Activated CD8-positive, alpha-beta memory T cell treated with anti-CD3 and anti-CD28 coated beads, Interleukin-2, amount 10 ng/mL, durations not matched to agents 7 days and 5 days (primary cell): ENCODE results near the gene RAB23. TPM values are rescaled to one million over a fixed set of nuclear protein-coding genes. Genes with fewer than 3 reads are reported as not detected.

ENCODE experiments used
- ATAC-seq: fragments of 150-1000 bp; cut with Tn5 transposase; one replicate; pipeline ENCODE4 v1.10.0; 2021; ENCODE audit warnings: moderate library complexity
- CTCF ChIA-PET: fragments of 350-600 bp; sonication (Branson Sonifier 250); formaldehyde crosslinking; loops from one replicate; lab custom pipeline; 2021; ENCODE audit warnings: antibody characterized with exemption; lab: Charles Lee
- DNase-seq: peaks from one replicate; pipeline ENCODE4 v3.0.0-alpha.2; 2020
- H3K27ac Mint-ChIP-seq: one replicate; pipeline ENCODE4 v1.8.0; 2021; ENCODE audit warnings: mild to moderate bottlenecking, mixed read lengths
- H3K27me3 Mint-ChIP-seq: one replicate; pipeline ENCODE4 v1.8.0; 2021; ENCODE audit warnings: mixed read lengths
- H3K36me3 Mint-ChIP-seq: one replicate; pipeline ENCODE4 v1.8.0; 2021; ENCODE audit warnings: mild to moderate bottlenecking, mixed read lengths
- H3K4me1 Mint-ChIP-seq: one replicate; pipeline ENCODE4 v1.8.0; 2021; ENCODE audit warnings: mixed read lengths
- H3K4me3 Mint-ChIP-seq: one replicate; pipeline ENCODE4 v1.8.0; 2021; ENCODE audit warnings: mild to moderate bottlenecking, moderate library complexity, mixed read lengths
- H3K9me3 Mint-ChIP-seq: one replicate; pipeline ENCODE4 v1.8.0; 2022; ENCODE audit warnings: low read depth, mixed read lengths
- total RNA-seq, 2 experiments: library from RNA; stranded (reverse); gene quantifications; one replicate each; pipeline ENCODE4 v1.2.3, GENCODE V29; 2021

The RAB23 gene
- total RNA-seq, 2 experiments from 2014 or later, result 3.3 to 3.9 TPM

- Mint-ChIP-seq H3K27ac (peak overlapping the region; percentile 68), H3K4me1 (peaks cover 31% of the 10 kb centered on the region), H3K9me3 (no peaks in the 10 kb centered on the region), H3K36me3 (peaks cover 14% of the 10 kb centered on the region), H3K27me3 (peaks cover 26% of the 10 kb centered on the region), H3K4me3 (peak overlapping the region; percentile 86)
- peak; percentile 69 for ATAC-seq
- CTCF ChIA-PET, result interaction anchor here (0.7 to 1.6 kb wide), 9 partner anchors 13 to 374 kb away, joined by 3 to 8 read pairs (median 3); partner anchors contain the start of gene PRIM2
- peak; percentile 62 for DNase-seq
These were observed 744 bp downstream of the RAB23 start for GRCh38 chr6:57221191-57221935.

DNA sequence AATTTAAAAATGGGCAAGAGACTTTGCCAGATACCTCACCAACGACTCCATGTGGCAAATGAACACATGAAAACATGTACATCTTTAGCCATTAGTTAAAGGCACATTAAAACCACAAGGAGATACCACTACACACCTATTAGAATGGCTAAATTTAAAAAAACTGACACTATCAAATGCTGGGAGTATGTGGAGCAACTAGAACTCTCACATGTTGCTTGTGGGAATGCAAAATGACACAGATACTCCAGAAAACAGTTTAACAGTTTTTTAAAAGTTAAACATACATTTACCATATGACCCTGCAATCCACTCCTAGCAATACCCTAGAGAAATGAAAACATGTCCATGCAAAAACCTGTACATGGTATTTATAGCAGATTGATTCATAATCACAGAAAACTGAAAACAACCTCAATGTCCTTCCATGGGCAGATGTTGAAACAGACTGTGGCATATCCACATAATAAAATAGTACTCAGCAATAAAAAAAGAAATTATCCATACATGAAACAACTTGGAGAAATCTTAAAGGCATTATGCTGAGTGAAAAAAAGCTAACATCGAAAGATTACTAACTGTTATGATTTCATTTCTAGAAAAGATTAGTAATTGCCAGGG lies 1.9 kb downstream of the RAB23 start:
- CTCF ChIA-PET, result interaction anchor here (1.1 kb wide), 1 partner anchor 316 kb away, joined by 3 read pairs; no protein-coding TSS in a partner anchor
- DNase-seq, result no peak
- peaks cover 21% of the 10 kb centered on the region for H3K27me3 Mint-ChIP-seq
- H3K4me1 Mint-ChIP-seq, result peaks cover 31% of the 10 kb centered on the region
- H3K36me3 Mint-ChIP-seq, result peaks cover 19% of the 10 kb centered on the region
- H3K9me3 Mint-ChIP-seq, result peaks cover under 1% of the 10 kb centered on the region
- H3K27ac Mint-ChIP-seq, result no peak overlapping the region
- ATAC-seq, result no peak
- no peak overlapping the region for H3K4me3 Mint-ChIP-seq

- DNase-seq, result no peak
- H3K36me3 Mint-ChIP-seq, result peaks cover 26% of the 10 kb centered on the region
- H3K4me3 Mint-ChIP-seq, result no peak overlapping the region
- peaks cover 25% of the 10 kb centered on the region for H3K4me1 Mint-ChIP-seq
- CTCF ChIA-PET, result no interaction called here
- peaks cover 1% of the 10 kb centered on the region for H3K9me3 Mint-ChIP-seq
- H3K27me3 Mint-ChIP-seq, result peaks cover 3% of the 10 kb centered on the region
- H3K27ac Mint-ChIP-seq, result no peak overlapping the region
- ATAC-seq, result no peak
These were observed 4.8 kb downstream of the RAB23 start for GRCh38 chr6:57217270-57217669.

DNA sequence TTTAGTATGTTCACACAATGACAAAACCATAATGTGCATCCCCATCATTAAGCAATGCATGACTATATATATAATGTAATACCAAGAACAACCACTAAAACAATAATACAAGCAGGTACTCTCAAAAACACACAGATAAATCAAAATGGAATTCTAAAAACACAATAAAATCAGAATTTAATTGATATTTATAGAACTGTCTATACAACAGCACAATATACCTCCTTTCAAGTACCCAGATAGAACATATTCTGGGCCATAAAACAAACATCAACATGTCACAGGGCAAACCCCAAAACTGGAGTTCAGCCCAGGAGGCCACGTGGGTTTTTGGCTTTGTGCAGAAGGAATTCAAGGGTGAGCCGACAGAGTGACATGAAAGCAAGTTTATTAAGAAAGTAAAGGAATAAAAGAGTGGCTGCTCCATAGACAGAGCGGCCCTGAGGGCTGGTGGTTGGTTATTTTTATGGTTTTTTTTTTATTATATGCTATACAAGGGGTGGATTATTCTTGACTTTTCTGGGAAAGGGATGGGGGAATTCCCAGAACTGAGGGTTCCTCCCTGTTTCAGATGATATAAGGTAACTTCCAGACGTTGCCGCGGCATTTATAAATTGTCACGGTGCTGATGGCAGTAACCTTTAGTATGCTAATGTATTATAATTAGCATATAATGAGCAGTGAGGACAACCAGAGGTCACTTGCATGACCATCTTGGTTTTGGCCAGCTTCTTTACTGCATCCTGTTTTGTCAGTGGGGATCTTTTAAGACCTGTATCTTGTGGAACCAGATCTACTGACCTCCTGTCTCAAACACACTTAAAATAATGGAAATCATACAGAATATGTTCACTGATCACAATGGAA lies 5.6 kb downstream of the RAB23 start:
- no peak overlapping the region for H3K4me3 Mint-ChIP-seq
- ATAC-seq, result no peak
- peaks cover 25% of the 10 kb centered on the region for H3K4me1 Mint-ChIP-seq
- peaks cover 25% of the 10 kb centered on the region for H3K36me3 Mint-ChIP-seq
- no peak for DNase-seq
- H3K9me3 Mint-ChIP-seq, result peaks cover 1% of the 10 kb centered on the region
- H3K27me3 Mint-ChIP-seq, result peaks cover 3% of the 10 kb centered on the region
- CTCF ChIA-PET, result no interaction called here
- H3K27ac Mint-ChIP-seq, result no peak overlapping the region

GRCh38 chr6:57215260-57215659 lies 6.8 kb downstream of the RAB23 start:
- Mint-ChIP-seq H3K27me3 (peaks cover 3% of the 10 kb centered on the region), H3K9me3 (peaks cover 1% of the 10 kb centered on the region), H3K36me3 (peaks cover 21% of the 10 kb centered on the region), H3K4me1 (peaks cover 16% of the 10 kb centered on the region), H3K4me3 (no peak overlapping the region), H3K27ac (no peak overlapping the region)
- ATAC-seq (no peak), DNase-seq (no peak)
- CTCF ChIA-PET, result no interaction called here

GRCh38 chr6:57210060-57210459 lies 12.0 kb downstream of the RAB23 start:
- no peaks in the 10 kb centered on the region for H3K9me3 Mint-ChIP-seq
- no peak for DNase-seq
- peaks cover 7% of the 10 kb centered on the region for H3K36me3 Mint-ChIP-seq
- no peaks in the 10 kb centered on the region for H3K27me3 Mint-ChIP-seq
- no peak overlapping the region for H3K27ac Mint-ChIP-seq
- peaks cover 21% of the 10 kb centered on the region for H3K4me1 Mint-ChIP-seq
- H3K4me3 Mint-ChIP-seq, result no peak overlapping the region
- CTCF ChIA-PET, result no interaction called here
- no peak for ATAC-seq

GRCh38 chr6:57209030-57209429 lies 13.1 kb downstream of the RAB23 start:
- H3K4me3 Mint-ChIP-seq, result no peak overlapping the region
- no peak for DNase-seq
- CTCF ChIA-PET, result interaction anchor here (1.4 kb wide), 1 partner anchor 13 kb away, joined by 4 read pairs; no protein-coding TSS in a partner anchor
- no peaks in the 10 kb centered on the region for H3K27me3 Mint-ChIP-seq
- peaks cover 3% of the 10 kb centered on the region for H3K36me3 Mint-ChIP-seq
- no peaks in the 10 kb centered on the region for H3K9me3 Mint-ChIP-seq
- peaks cover 18% of the 10 kb centered on the region for H3K4me1 Mint-ChIP-seq
- no peak for ATAC-seq
- H3K27ac Mint-ChIP-seq, result no peak overlapping the region

- DNase-seq (no peak), ATAC-seq (no peak)
- no peak overlapping the region for H3K4me3 Mint-ChIP-seq
- no peak overlapping the region for H3K27ac Mint-ChIP-seq
- CTCF ChIA-PET, result interaction anchor here (1.4 kb wide), 1 partner anchor 14 kb away, joined by 4 read pairs; no protein-coding TSS in a partner anchor
- peaks cover 1% of the 10 kb centered on the region for H3K36me3 Mint-ChIP-seq
- no peaks in the 10 kb centered on the region for H3K27me3 Mint-ChIP-seq
- no peaks in the 10 kb centered on the region for H3K9me3 Mint-ChIP-seq
- peaks cover 18% of the 10 kb centered on the region for H3K4me1 Mint-ChIP-seq
These were observed 14.2 kb downstream of the RAB23 start for GRCh38 chr6:57207872-57208271.

DNA sequence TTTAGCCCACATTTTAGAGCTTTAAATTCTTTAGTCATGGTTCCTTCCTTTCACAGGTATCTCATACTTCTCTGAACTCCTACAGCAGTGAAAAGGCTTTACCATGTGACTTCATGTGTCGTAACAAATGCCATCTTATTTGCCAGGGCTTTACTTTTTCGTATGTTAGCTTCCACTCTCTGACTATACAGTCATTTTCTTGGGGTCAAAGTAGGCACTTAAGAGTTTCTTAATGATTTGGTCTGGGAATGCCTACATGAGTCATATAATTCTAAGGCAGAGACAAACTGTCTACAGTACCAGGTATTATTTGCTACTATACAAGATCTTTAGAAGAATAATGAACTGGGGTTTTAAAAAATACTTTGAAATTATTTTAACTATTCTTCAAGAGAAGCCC lies 15.0 kb downstream of the RAB23 start:
- CTCF ChIA-PET, result no interaction called here
- Mint-ChIP-seq H3K9me3 (no peaks in the 10 kb centered on the region), H3K27ac (no peak overlapping the region), H3K4me1 (peaks cover 18% of the 10 kb centered on the region), H3K27me3 (no peaks in the 10 kb centered on the region), H3K36me3 (peaks cover 1% of the 10 kb centered on the region), H3K4me3 (no peak overlapping the region)
- DNase-seq (no peak), ATAC-seq (no peak)

GRCh38 chr6:57205550-57206328 lies 16.4 kb downstream of the RAB23 start:
- Mint-ChIP-seq H3K27ac (no peak overlapping the region), H3K36me3 (peaks cover 1% of the 10 kb centered on the region), H3K9me3 (no peaks in the 10 kb centered on the region), H3K27me3 (no peaks in the 10 kb centered on the region), H3K4me3 (no peak overlapping the region), H3K4me1 (peaks cover 18% of the 10 kb centered on the region)
- no peak for DNase-seq
- CTCF ChIA-PET, result no interaction called here
- ATAC-seq, result no peak

DNA sequence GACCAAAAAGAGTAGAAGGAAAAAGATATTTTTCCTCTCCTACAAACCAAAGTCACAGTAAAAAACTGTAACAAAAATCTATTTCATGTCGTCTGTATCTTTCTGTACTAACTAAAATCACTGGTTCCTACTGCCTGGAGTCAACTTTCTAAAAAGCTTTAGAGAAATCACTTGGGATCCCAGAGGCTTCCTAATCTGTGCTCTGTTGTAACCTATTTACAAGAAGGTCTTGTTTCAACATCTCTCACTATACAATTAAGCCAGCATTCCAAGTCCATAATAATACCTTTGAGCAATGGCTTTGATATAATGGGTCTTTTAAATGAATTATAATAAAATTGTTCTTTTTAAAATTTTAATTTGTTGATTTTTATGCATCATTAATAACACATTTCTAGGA lies 20.4 kb downstream of the RAB23 start:
- Mint-ChIP-seq H3K36me3 (peaks cover 2% of the 10 kb centered on the region), H3K27me3 (no peaks in the 10 kb centered on the region), H3K9me3 (no peaks in the 10 kb centered on the region), H3K4me1 (peaks cover 7% of the 10 kb centered on the region), H3K4me3 (no peak overlapping the region), H3K27ac (no peak overlapping the region)
- CTCF ChIA-PET, result no interaction called here
- ATAC-seq, result no peak
- DNase-seq, result no peak

DNA sequence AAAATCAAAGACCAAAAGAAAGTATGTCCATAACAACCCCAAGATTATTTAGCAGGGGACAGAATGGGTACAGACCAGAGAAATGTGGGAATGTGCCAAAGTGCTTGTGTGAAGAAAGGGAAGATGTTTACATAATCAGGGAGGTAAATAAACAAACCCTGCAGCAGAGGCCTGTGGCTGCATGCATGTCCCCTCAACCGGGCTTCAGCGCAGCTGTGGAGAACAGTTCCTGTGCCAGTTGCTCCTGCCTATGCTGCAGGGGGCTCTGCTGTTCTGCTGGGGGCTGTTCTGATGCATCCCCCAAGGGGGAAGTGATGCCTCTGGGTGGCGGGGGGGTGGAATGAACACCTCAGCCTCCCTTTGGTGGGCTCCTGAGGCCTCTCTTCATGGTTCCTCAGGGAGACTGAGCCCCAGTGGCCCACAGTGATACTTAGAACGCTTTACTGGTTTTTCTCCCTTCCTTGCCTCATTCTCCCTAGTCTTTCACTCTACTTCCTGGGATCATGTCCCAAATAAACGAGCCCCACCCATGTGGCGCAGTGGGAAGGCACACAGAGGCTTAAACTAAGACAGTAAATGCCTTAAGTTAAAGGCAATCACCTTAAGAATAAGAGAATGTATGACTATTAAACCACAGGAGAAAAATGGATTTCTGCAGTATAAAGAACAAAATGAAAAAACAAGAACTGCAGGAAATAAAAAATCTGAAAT lies 23.0 kb downstream of the RAB23 start:
- H3K36me3 Mint-ChIP-seq, result peaks cover 2% of the 10 kb centered on the region
- H3K4me1 Mint-ChIP-seq, result no peaks in the 10 kb centered on the region
- ATAC-seq (no peak), DNase-seq (no peak)
- no peak overlapping the region for H3K4me3 Mint-ChIP-seq
- H3K27me3 Mint-ChIP-seq, result no peaks in the 10 kb centered on the region
- no peak overlapping the region for H3K27ac Mint-ChIP-seq
- CTCF ChIA-PET, result no interaction called here
- no peaks in the 10 kb centered on the region for H3K9me3 Mint-ChIP-seq
